ENCODE measurements around the gene DKK2.

DKK2 gene

DNA sequence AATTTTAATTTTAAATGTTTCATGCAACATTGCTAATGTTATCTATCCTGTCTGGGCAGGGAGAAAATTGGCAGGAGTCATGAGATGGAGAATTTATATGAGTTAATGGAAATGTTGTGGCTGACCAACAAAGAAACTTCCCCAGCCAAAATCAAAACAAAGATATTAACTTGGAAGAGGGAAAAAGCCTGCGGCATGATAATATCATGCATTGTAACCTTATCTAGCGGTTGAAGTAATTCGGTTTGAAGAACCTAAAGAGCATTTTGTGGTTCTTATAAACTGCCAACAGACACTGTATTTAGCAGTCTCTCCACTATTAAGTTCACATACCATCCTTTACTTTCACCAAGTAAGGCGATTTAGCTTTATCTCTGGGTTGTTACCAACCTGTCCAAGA lies 42.3 kb downstream of the DKK2 start:
- no peak for TF ChIP-seq CTCF (IDR thresholded peaks at IDR 0.05; ENCODE audit: control insufficient read depth, insufficient read depth, low read depth, low read length, missing control alignments)
- H3K4me3 ChIP-seq (ENCODE audit: control insufficient read depth, low read depth, low read length) = no peak overlapping the region
- DNase-seq (ENCODE audit: low read depth) = no peak

- no peak for TF ChIP-seq CTCF (IDR thresholded peaks at IDR 0.05; ENCODE audit: control insufficient read depth, insufficient read depth, low read depth, low read length, missing control alignments)
- no peak overlapping the region for H3K4me3 ChIP-seq (ENCODE audit: control insufficient read depth, low read depth, low read length)
- DNase-seq (ENCODE audit: low read depth) = no peak
These were observed 48.8 kb downstream of the DKK2 start for GRCh38 chr4:106987311-106987710.

GRCh38 chr4:106986486-106986885 lies 49.6 kb downstream of the DKK2 start:
- no peak overlapping the region for H3K4me3 ChIP-seq (ENCODE audit: control insufficient read depth, low read depth, low read length)
- TF ChIP-seq CTCF (IDR thresholded peaks at IDR 0.05; ENCODE audit: control insufficient read depth, insufficient read depth, low read depth, low read length, missing control alignments) = no peak
- peak; percentile 66 for DNase-seq (ENCODE audit: low read depth)

GRCh38 chr4:106985830-106986229 lies 50.3 kb downstream of the DKK2 start:
- no peak for DNase-seq (ENCODE audit: low read depth)

GRCh38 chr4:106982711-106983211 lies 53.4 kb downstream of the DKK2 start:
- H3K4me3 ChIP-seq (ENCODE audit: control insufficient read depth, low read depth, low read length) = no peak overlapping the region
- no peak for DNase-seq (ENCODE audit: low read depth)
- TF ChIP-seq CTCF (IDR thresholded peaks at IDR 0.05; ENCODE audit: control insufficient read depth, insufficient read depth, low read depth, low read length, missing control alignments) = no peak

More at GRCh38 chr4:106985830-106986229, 50.3 kb downstream of the DKK2 start:
- no peak overlapping the region for H3K4me3 ChIP-seq (ENCODE audit: control insufficient read depth, low read depth, low read length)
- TF ChIP-seq CTCF (IDR thresholded peaks at IDR 0.05; ENCODE audit: control insufficient read depth, insufficient read depth, low read depth, low read length, missing control alignments) = no peak

DNA sequence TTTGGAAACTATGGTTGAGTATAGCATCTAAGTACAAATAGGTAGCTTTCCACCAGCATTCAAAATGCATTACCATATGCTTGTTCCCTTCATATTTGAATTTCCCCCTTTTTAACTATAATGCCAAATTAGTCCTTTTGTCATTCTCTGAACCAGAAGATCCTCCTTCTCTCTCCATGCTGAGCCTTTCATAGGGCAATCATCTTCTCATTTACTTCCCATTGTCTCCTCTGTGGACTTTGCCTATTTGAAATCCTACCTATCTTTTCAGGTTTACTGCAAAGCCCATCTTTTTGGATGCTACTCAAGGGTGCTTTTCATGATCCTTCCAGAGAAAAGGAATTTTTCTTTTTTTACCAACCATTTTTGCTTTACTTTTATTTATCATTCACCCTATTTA lies 54.7 kb downstream of the DKK2 start:
- H3K4me3 ChIP-seq (ENCODE audit: control insufficient read depth, low read depth, low read length) = no peak overlapping the region
- DNase-seq (ENCODE audit: low read depth) = no peak
- TF ChIP-seq CTCF (IDR thresholded peaks at IDR 0.05; ENCODE audit: control insufficient read depth, insufficient read depth, low read depth, low read length, missing control alignments) = no peak

DNA sequence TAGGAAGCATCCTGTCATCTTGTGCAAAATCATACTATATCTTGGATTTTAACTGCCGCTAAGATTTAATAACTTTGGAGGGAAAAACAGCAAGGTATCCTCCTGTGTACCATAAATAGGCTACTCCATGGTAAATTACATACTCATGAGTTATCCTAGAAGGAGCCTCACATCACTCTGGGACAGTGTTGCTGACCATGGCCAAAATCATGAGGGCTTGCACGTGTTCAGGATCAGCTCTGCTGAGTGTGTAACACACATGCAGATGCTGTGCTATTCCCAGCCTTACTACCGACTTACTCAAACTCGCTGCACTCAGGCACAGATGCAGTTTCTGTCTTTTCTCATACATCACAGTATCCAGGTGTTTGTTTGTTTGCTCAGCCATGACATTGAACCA lies 56.6 kb downstream of the DKK2 start:
- DNase-seq (ENCODE audit: low read depth) = no peak
- no peak overlapping the region for H3K4me3 ChIP-seq (ENCODE audit: control insufficient read depth, low read depth, low read length)
- no peak for TF ChIP-seq CTCF (IDR thresholded peaks at IDR 0.05; ENCODE audit: control insufficient read depth, insufficient read depth, low read depth, low read length, missing control alignments)
